Activated naive CD8-positive, alpha-beta T cell treated with anti-CD3 and anti-CD28 coated beads for 36 hours (primary cell): Measurements from ENCODE around the gene ELL2. TPM values are rescaled to one million over a fixed set of nuclear protein-coding genes. Genes with fewer than 3 reads are reported as not detected.

ENCODE experiments used
- DNase-seq: peaks from one replicate; pipeline ENCODE4 v3.0.0; 2021
- H3K27ac Mint-ChIP-seq: one replicate; pipeline ENCODE4 v1.8.0; 2022; ENCODE audit warnings: mild to moderate bottlenecking, moderate library complexity, mixed read lengths
- H3K27me3 Mint-ChIP-seq: one replicate; pipeline ENCODE4 v1.8.0; 2022; ENCODE audit warnings: mild to moderate bottlenecking, mixed read lengths
- H3K36me3 Mint-ChIP-seq: one replicate; pipeline ENCODE4 v1.8.0; 2021; ENCODE audit warnings: mild to moderate bottlenecking, mixed read lengths
- H3K4me1 Mint-ChIP-seq: one replicate; pipeline ENCODE4 v1.8.0; 2021; ENCODE audit warnings: mixed read lengths
- H3K4me3 Mint-ChIP-seq: one replicate; pipeline ENCODE4 v1.8.0; 2022; ENCODE audit warnings: mild to moderate bottlenecking, moderate library complexity, mixed read lengths
- H3K9me3 Mint-ChIP-seq: one replicate; pipeline ENCODE4 v1.8.0; 2022; ENCODE audit warnings: mixed read lengths
- total RNA-seq, 2 experiments: library from RNA; stranded (reverse); gene quantifications; one replicate each; pipeline ENCODE4 v1.2.3, GENCODE V29; 2021

Gene ELL2
- total RNA-seq, 2 experiments from 2014 or later = 41.9 to 45.6 TPM

GRCh38 chr5:95836544-95836943 is 125.1 kb downstream of the ELL2 start:
- DNase-seq = no peak
- Mint-ChIP-seq H3K27ac (peak overlapping the region; percentile 87), H3K4me3 (peak overlapping the region; percentile 77), H3K27me3 (no peaks in the 10 kb centered on the region), H3K36me3 (no peaks in the 10 kb centered on the region), H3K9me3 (no peaks in the 10 kb centered on the region), H3K4me1 (peaks cover 52% of the 10 kb centered on the region)

- DNase-seq = no peak
- Mint-ChIP-seq H3K27me3 (no peaks in the 10 kb centered on the region), H3K27ac (peak overlapping the region; percentile 87), H3K4me1 (peaks cover 52% of the 10 kb centered on the region), H3K4me3 (peak overlapping the region; percentile 77), H3K36me3 (no peaks in the 10 kb centered on the region), H3K9me3 (no peaks in the 10 kb centered on the region)
Measured at GRCh38 chr5:95835682-95836385, 125.8 kb downstream of the ELL2 start.

Other genes starting within 250 kb of the ELL2 start
- under 1 TPM; 0.52 to 0.78 TPM for gene RHOBTB3, start 230.5 kb downstream of the ELL2 start, total RNA-seq
- 10 to 100 TPM; 26.4 to 29.5 TPM for gene GLRX, start 139.1 kb downstream of the ELL2 start, total RNA-seq